ENCODE measurements around the gene RLIM.

Gene RLIM

DNA sequence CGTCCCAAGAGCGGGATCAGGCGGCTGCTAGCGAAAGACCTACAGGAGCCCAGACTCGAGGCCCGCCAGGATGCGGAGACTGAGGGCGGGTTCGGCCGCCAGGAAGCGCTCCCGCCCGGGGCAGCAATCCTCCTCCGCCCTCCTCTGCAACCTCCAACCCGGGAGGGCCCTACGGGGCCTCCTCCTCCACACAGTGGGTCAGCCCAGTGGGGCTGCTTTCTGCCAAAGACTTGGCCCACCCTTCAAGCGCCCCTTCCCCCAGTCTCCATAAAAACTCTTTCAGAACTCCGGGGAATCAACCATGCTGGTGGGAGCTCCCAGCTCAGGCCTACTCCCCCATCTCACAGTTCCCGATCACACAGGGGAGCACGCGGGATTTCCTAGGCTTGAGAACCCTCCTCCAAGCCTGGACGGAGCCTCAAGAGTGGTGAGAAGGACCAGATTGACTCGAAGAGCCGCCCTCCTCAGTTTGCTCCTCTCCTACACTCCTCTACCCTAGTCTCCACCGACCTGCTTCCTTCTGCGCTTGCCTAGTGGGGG, 77.5 kb downstream of the RLIM start:
- no peak for DNase-seq (ENCODE audit: low read depth in 2 of 2)

DNA sequence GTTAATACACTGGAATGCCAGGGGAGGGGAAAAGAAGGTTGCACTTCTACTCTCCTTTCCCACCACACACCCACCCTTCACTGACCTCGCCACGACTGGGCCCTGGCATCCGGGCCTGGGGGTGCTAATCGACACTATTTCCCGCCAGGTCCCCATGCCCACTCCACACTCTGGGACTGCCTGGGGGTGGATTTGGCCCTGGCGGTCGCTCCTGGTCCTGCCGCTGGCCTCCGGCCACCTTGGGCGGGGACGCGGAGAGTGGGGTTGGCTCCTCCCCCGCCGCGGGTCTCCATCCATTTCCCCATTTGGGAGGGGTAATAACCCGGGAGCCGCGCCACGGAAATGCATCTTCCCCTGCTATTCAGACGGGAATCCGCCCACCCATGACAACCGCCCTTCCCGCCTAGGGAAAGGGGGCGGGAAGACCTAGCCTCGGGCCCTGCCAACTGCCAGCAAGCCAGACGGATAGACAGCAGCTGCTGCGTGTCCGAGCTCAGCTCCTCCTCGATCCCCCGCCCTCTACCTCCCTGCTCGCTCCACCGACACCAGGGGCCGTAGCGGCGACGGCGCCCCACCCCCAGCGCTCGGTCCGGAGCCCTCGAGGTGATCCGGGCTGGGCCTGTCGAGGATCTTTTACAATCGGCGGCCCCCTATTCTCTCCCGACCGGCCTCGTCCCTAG, 78.1 kb downstream of the RLIM start:
- DNase-seq (ENCODE audit: low read depth in 2 of 2): no peak

- no peak for DNase-seq (ENCODE audit: low read depth in 2 of 2)
Measured at GRCh38 chrX:74535408-74536151, 78.8 kb downstream of the RLIM start.
